Muscle of leg (tissue), 11 donors: ENCODE results near the gene TKTL1. TPM values are rescaled to one million over a fixed set of nuclear protein-coding genes. Genes with fewer than 3 reads are reported as not detected.

Source experiments
- DNase-seq: peaks from one replicate; pipeline ENCODE4 v3.0.0; 2013
- H3K27ac ChIP-seq: one replicate; pipeline ENCODE4 v1.5.1; 2013; ENCODE audit warnings: mild to moderate bottlenecking, low read length, control low read depth
- H3K27me3 ChIP-seq: one replicate; pipeline ENCODE4 v1.6.1; 2013; ENCODE audit warnings: low read length; ENCODE audit not compliant: control insufficient read depth, insufficient read depth
- H3K36me3 ChIP-seq: one replicate; pipeline ENCODE4 v1.6.1; 2013; ENCODE audit warnings: low read length; ENCODE audit not compliant: control insufficient read depth, insufficient read depth
- H3K4me1 ChIP-seq: one replicate; pipeline ENCODE4 v1.6.1; 2013; ENCODE audit warnings: low read length; ENCODE audit not compliant: control insufficient read depth, insufficient read depth
- H3K4me3 ChIP-seq: one replicate; pipeline ENCODE4 v1.5.1; 2013; ENCODE audit warnings: low read length, control low read depth
- H3K9me3 ChIP-seq: replicated peaks from 2 replicates; pipeline ENCODE4 v1.6.1; 2013; ENCODE audit warnings: low read depth, low read length; ENCODE audit not compliant: control insufficient read depth
- WGBS: methylation state at CpG from one replicate; pipeline ENCODE4 v1.1.5; 2013; ENCODE audit warnings: missing lambda C conversion rate; ENCODE audit not compliant: insufficient coverage; 5-methylcytosine and 5-hydroxymethylcytosine counted together
- polyA plus RNA-seq, 8 donors: library from polyadenylated mRNA; unstranded; fragments of 120-200 nt; gene quantifications; one replicate each; pipeline versions ENCODE4 v1.2.1 to v1.2.3, GENCODE V29; 2013; ENCODE audit warnings: inconsistent platforms in 1 of 8, low replicate concordance in 1 of 8; ENCODE audit not compliant: insufficient read length in 8 of 8, insufficient read depth in 1 of 8
- total RNA-seq: library from RNA; stranded (reverse); fragments of 120-200 nt; gene quantifications from one replicate; pipeline ENCODE4 v1.2.4, GENCODE V29; 2013

The TKTL1 gene
- total and polyA plus RNA-seq, 9 donors = 0.15 to 0.73 (median 0.27) TPM

- peaks cover 57% of the 10 kb centered on the region for H3K4me1 ChIP-seq
- H3K27me3 ChIP-seq = no peaks in the 10 kb centered on the region
- peak; percentile 97 for DNase-seq
- 9% methylated on average over 7 of the region's 13 CpGs for WGBS
- H3K9me3 ChIP-seq = no peaks in the 10 kb centered on the region
- peak overlapping the region; percentile 97 for H3K27ac ChIP-seq
- H3K36me3 ChIP-seq = peaks cover 40% of the 10 kb centered on the region
- peak overlapping the region; percentile 80 for H3K4me3 ChIP-seq
Observed at GRCh38 chrX:154369449-154370299, 74.1 kb downstream of the TKTL1 start.

GRCh38 chrX:154370300-154371016 is 74.9 kb downstream of the TKTL1 start:
- Histone ChIP-seq H3K36me3 (peaks cover 32% of the 10 kb centered on the region), H3K9me3 (no peaks in the 10 kb centered on the region), H3K4me3 (peak overlapping the region; percentile 80), H3K27me3 (no peaks in the 10 kb centered on the region), H3K27ac (peak overlapping the region; percentile 97), H3K4me1 (peaks cover 63% of the 10 kb centered on the region)
- WGBS = 30% methylated on average over 50 of the region's 63 CpGs
- peak; percentile 67 for DNase-seq

GRCh38 chrX:154371017-154371788 is 75.6 kb downstream of the TKTL1 start:
- Histone ChIP-seq H3K9me3 (no peaks in the 10 kb centered on the region), H3K27me3 (no peaks in the 10 kb centered on the region), H3K36me3 (peaks cover 25% of the 10 kb centered on the region), H3K27ac (peak overlapping the region; percentile 97), H3K4me3 (peak overlapping the region; percentile 80), H3K4me1 (peaks cover 57% of the 10 kb centered on the region)
- peak; percentile 97 for DNase-seq
- WGBS = 31% methylated on average over 72 of the region's 77 CpGs

- H3K27ac ChIP-seq = no peak overlapping the region
Observed at GRCh38 chrX:154371789-154372300, 76.2 kb downstream of the TKTL1 start.

GRCh38 chrX:154372612-154373022 is 77.0 kb downstream of the TKTL1 start:
- WGBS = no CpG with 5 or more reads among the region's 5 CpGs
- Histone ChIP-seq H3K27me3 (no peaks in the 10 kb centered on the region), H3K4me3 (no peak overlapping the region), H3K9me3 (no peaks in the 10 kb centered on the region), H3K4me1 (peaks cover 43% of the 10 kb centered on the region), H3K27ac (no peak overlapping the region), H3K36me3 (peaks cover 10% of the 10 kb centered on the region)
- DNase-seq = no peak

More at GRCh38 chrX:154371789-154372300, 76.2 kb downstream of the TKTL1 start:
- Histone ChIP-seq H3K4me1 (peaks cover 51% of the 10 kb centered on the region), H3K36me3 (peaks cover 18% of the 10 kb centered on the region), H3K4me3 (peak overlapping the region; percentile 50), H3K27me3 (no peaks in the 10 kb centered on the region), H3K9me3 (no peaks in the 10 kb centered on the region)
- 39% methylated on average over 37 of the region's 43 CpGs for WGBS
- no peak for DNase-seq

- H3K36me3 ChIP-seq = peaks cover 2% of the 10 kb centered on the region
- H3K9me3 ChIP-seq = no peaks in the 10 kb centered on the region
- H3K27me3 ChIP-seq = no peaks in the 10 kb centered on the region
- DNase-seq = peak; percentile 84
- H3K27ac ChIP-seq = no peak overlapping the region
- H3K4me1 ChIP-seq = peaks cover 38% of the 10 kb centered on the region
- WGBS = 35% methylated on average over 17 of the region's 23 CpGs
- H3K4me3 ChIP-seq = peak overlapping the region; percentile 35
Observed at GRCh38 chrX:154373340-154374306, 78.0 kb downstream of the TKTL1 start.

GRCh38 chrX:154374313-154375155 is 78.9 kb downstream of the TKTL1 start, which contains the start of gene FLNA:
Gene FLNA (minus strand): TSS chrX:154374634. CDS start chrX:154371245, 3,389 bp downstream.
- no peaks in the 10 kb centered on the region for H3K36me3 ChIP-seq
- H3K9me3 ChIP-seq = no peaks in the 10 kb centered on the region
- peak within 1 kb of the TSS; percentile 20 for H3K27ac ChIP-seq
- WGBS = 35% methylated on average over 89 of the region's 95 CpGs
- no peaks in the 10 kb centered on the region for H3K27me3 ChIP-seq
- H3K4me3 ChIP-seq = peak within 1 kb of the TSS; percentile 35
- DNase-seq = no peak
- H3K4me1 ChIP-seq = peaks cover 34% of the 10 kb centered on the region

DNA sequence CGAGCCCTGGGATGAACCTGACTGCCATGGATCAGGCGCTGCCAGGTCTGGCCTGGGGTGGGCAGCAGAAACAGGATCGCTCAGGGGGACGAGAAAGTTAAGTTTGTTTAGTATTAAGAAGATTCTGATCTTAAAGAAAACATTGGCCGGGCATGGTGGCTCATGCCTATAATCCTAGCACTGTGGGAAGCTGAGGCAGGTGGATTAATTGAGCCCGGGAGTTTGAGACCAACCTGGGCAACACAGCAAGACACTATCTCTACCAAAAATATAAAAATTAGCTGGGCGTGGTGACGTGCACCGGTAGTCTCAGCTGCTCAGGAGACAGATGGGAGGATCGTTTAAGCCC is 79.5 kb downstream of the TKTL1 start:
- Histone ChIP-seq H3K4me1 (peaks cover 38% of the 10 kb centered on the region), H3K27me3 (no peaks in the 10 kb centered on the region), H3K9me3 (no peaks in the 10 kb centered on the region), H3K27ac (peak overlapping the region; percentile 20), H3K36me3 (no peaks in the 10 kb centered on the region), H3K4me3 (no peak overlapping the region)
- no peak for DNase-seq
- WGBS = 71% methylated on average over 7 of the region's 10 CpGs
